Coronary artery (tissue), 2 donors: ENCODE data around the gene ANKRD31.
"Not testable (repeated sequence)": the region's sequence is repeated elsewhere in the genome, so short reads cannot be mapped to it uniquely, and the experiment has no call there.

Source experiments
- DNase-seq: peaks from one replicate; pipeline ENCODE4 v3.0.0-alpha.2; 2017; ENCODE audit warnings: low spot score
- H3K27ac ChIP-seq, 2 donors: fragments of 200-600 bp; sonication (generic); one replicate each; pipeline ENCODE4 v1.5.1; 2016 to 2019
- H3K4me3 ChIP-seq: fragments of 200-600 bp; sonication (generic); 2 replicates; pipeline ENCODE4 v1.5.1; 2016; ENCODE audit warnings: mild to moderate bottlenecking, moderate library complexity
- TF ChIP-seq, protein P1 (sequence below): fragments of 200-600 bp; sonication (generic); IDR thresholded peaks from one replicate; pipeline ENCODE4 v1.5.1; 2019; ENCODE audit warnings: antibody characterized with exemption

The ANKRD31 gene

DNA sequence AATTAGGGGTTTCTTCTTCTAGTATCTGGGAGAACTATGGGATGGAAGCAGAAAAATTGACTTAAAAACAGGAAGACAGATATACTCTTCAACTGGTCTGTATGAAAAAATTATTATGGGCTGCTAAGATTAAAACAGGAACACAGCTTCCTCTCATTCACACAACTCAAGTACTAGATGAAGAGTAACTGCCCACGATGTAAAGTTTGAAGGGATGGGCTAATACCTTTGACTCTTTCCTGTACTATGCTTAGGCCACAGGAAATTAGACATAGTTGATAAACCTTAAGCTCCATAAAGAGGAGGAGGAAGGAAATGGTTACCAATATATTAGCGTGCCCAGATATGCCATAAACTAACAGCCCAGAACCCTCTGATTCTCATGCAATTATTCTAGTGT is 88.6 kb downstream of the ANKRD31 start:
- Histone ChIP-seq H3K4me3 (no peak overlapping the region), H3K27ac (no peak overlapping the region)
- TF ChIP-seq, protein P1, sequence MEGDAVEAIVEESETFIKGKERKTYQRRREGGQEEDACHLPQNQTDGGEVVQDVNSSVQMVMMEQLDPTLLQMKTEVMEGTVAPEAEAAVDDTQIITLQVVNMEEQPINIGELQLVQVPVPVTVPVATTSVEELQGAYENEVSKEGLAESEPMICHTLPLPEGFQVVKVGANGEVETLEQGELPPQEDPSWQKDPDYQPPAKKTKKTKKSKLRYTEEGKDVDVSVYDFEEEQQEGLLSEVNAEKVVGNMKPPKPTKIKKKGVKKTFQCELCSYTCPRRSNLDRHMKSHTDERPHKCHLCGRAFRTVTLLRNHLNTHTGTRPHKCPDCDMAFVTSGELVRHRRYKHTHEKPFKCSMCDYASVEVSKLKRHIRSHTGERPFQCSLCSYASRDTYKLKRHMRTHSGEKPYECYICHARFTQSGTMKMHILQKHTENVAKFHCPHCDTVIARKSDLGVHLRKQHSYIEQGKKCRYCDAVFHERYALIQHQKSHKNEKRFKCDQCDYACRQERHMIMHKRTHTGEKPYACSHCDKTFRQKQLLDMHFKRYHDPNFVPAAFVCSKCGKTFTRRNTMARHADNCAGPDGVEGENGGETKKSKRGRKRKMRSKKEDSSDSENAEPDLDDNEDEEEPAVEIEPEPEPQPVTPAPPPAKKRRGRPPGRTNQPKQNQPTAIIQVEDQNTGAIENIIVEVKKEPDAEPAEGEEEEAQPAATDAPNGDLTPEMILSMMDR = no peak
- no peak for DNase-seq

- no peak overlapping the region for H3K4me3 ChIP-seq
- no peak for DNase-seq
- TF ChIP-seq, protein P1 = no peak
- no peak overlapping the region for H3K27ac ChIP-seq
Measured at GRCh38 chr5:75142566-75143136, 94.0 kb downstream of the ANKRD31 start.

DNA sequence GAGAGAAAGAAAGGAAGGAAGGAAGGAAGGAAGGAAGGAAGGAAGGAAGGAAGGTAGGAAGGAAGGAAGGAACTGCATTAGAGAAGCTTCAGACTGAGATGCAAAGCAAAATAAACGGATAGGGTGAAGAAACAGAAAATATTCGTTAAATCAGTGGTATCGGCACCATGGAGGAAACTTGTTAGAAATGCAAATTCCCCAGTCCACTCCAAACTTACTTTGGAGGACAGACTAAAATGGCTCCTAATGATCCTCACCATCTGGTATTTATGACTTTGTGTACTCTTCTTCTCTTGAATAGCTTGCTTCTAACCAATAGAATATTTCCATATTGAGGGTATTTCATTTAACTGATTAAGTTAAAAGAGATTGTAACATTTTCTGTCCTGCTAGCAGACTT is 96.4 kb downstream of the ANKRD31 start:
- TF ChIP-seq, protein P1 = no peak
- DNase-seq = no peak
- Histone ChIP-seq H3K27ac (no peak overlapping the region), H3K4me3 (no peak overlapping the region)

DNA sequence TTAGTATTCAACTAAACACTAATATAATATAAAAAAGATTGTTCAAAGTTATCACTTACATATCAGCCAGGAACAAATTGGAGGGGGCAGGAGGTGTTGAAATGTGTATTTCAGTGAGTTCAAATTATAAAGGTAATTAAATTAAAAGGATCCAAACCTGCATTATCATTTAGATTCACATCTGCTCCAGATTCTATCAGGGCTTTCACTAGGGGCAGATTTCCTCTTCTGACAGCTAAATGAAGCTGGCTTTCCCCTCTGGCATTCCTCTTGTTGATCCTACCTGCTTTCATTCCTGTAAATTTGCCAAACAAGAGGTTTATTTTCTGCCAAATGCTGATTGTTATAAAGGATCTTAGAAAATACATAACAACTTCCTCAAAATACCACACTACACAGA is 98.0 kb downstream of the ANKRD31 start:
- TF ChIP-seq, protein P1 = no peak
- DNase-seq = no peak
- Histone ChIP-seq H3K4me3 (no peak overlapping the region), H3K27ac (no peak overlapping the region)

DNA sequence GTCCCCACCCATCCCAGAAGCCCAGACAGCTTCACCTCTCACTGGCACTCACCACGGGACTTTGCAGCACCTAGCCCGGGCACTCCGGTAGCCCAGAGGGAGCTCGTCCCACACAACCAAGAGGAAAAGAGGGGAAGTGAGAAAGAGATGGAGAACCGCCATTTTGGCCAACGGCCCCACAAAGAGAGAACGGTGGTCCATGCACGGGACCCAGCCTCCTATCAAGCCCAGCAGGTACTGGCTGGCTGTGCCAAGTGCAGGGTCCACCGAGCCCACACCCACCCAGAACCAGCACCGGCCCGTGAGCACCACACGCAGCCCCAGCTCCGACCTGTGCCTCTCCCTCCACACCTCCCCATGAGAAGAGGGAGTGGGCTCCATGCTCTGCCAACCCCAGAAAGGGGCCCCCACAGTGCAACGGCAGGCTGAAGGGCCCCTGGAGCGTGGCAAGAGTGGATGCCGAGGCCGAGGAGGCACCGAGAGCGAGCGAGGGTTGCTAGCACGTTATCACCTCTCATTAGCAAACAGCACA is 105.8 kb downstream of the ANKRD31 start:
- no peak for DNase-seq
- Histone ChIP-seq H3K27ac (no peak overlapping the region), H3K4me3 (no peak overlapping the region)
- TF ChIP-seq, protein P1 = no peak

DNA sequence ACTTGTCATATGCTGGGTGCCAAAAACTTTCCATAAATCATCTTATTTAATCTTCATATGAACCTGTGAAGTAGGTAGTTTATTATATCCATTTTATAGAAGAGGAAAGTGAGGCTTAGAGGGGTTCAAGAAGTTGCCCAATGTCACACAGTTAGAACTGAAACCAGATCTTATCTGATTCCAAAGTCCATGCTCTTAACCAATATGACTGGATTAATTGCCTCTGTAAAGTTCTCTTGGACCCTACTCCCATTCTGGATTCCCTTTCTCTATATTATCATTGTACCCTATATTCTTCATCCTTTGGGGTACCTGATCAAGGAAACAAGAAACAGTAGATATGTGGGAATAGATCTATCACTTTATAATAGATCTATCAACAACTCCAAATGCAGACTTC is 119.8 kb downstream of the ANKRD31 start:
- TF ChIP-seq, protein P1 = no peak
- Histone ChIP-seq H3K27ac (no peak overlapping the region), H3K4me3 (no peak overlapping the region)
- DNase-seq = no peak

DNA sequence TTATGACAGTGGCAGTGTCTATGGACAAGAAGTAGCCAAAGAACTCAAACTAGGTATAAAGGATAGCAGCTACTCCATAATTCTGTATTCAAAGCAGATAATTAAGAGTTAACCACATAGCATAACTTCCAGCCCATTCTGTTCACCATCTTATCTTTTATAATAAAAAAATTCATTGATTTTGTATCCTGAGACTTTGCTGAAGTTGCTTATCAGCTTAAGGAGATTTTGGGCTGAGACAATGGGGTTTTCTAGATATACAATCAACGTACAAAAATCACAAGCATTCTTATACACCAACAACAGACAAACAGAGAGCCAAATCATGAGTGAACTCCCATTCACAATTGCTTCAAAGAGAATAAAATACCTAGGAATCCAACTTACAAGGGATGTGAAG is 122.4 kb downstream of the ANKRD31 start:
- DNase-seq, H3K27ac ChIP-seq: not testable (repeated sequence)

More for the DNA sequence above, 122.4 kb downstream of the ANKRD31 start:
- not testable (repeated sequence) for H3K4me3 ChIP-seq
